MCF 10A (cell line): ENCODE data around the gene GMDS. TPM values are rescaled to one million over a fixed set of nuclear protein-coding genes. Genes with fewer than 3 reads are reported as not detected.

ENCODE experiments used
- BruUV-seq: library from RNA; stranded (reverse); fragments of 400-500 nt; replicated peaks from 2 replicates; lab custom pipeline; 2021; lab: Mats Ljungman, UMichigan
- CTCF ChIA-PET: fragments of 300-600 bp; sonication (Branson Sonifier 250); formaldehyde crosslinking; extraction: SDS; loops from one replicate; lab custom pipeline; 2021; ENCODE audit warnings: antibody characterized with exemption, inconsistent platforms; lab: Yijun Ruan, JAX
- POLR2A ChIA-PET: fragments of 300-600, 350-650 bp; sonication (Branson Sonifier 250); formaldehyde crosslinking; extraction: SDS; loops from one replicate; lab custom pipeline; 2020; ENCODE audit warnings: antibody characterized with exemption, inconsistent platforms; lab: Yijun Ruan, JAX
- DNase-seq: peaks from one replicate; pipeline ENCODE4 v3.0.0-alpha.2; 2018; ENCODE audit not compliant: unreplicated experiment
- H3K27ac Mint-ChIP-seq: one replicate; pipeline ENCODE4 v1.8.0; 2022; ENCODE audit warnings: mild to moderate bottlenecking, low read depth, mixed read lengths; ENCODE audit not compliant: unreplicated experiment
- H3K27me3 Mint-ChIP-seq: one replicate; pipeline ENCODE4 v1.8.0; 2022; ENCODE audit warnings: mixed read lengths; ENCODE audit not compliant: insufficient read depth, unreplicated experiment
- H3K36me3 Mint-ChIP-seq: one replicate; pipeline ENCODE4 v1.8.0; 2022; ENCODE audit warnings: mild to moderate bottlenecking, moderate library complexity, mixed read lengths; ENCODE audit not compliant: insufficient read depth, unreplicated experiment
- H3K4me1 Mint-ChIP-seq: one replicate; pipeline ENCODE4 v1.8.0; 2022; ENCODE audit warnings: mixed read lengths; ENCODE audit not compliant: insufficient read depth, unreplicated experiment
- H3K4me3 Mint-ChIP-seq: one replicate; pipeline ENCODE4 v1.8.0; 2022; ENCODE audit warnings: mild to moderate bottlenecking, moderate library complexity, mixed read lengths; ENCODE audit not compliant: unreplicated experiment
- H3K9me3 Mint-ChIP-seq: one replicate; pipeline ENCODE4 v1.8.0; 2022; ENCODE audit warnings: mixed read lengths; ENCODE audit not compliant: unreplicated experiment
- intact Hi-C: fragments of 100-400 bp; cut with micrococcal nuclease; formaldehyde crosslinking; loops from 2 replicates; pipeline ENCODE4 v1.14.1; 2022
- total RNA-seq: library from RNA; stranded (reverse); gene quantifications from 2 replicates; pipeline ENCODE4 v1.2.3, GENCODE V29; 2022
- TF ChIP-seq, protein P1 (sequence below): fragments of 200-600 bp; IDR thresholded peaks from one replicate; pipeline ENCODE4 v1.8.0; 2022; ENCODE audit warnings: antibody characterized with exemption, mild to moderate bottlenecking; ENCODE audit not compliant: unreplicated experiment

GMDS gene
- total RNA-seq, 1 experiment from 2014 or later, result 24.9 TPM

- intact Hi-C loops, result no loop called here
- TF ChIP-seq, protein P1, sequence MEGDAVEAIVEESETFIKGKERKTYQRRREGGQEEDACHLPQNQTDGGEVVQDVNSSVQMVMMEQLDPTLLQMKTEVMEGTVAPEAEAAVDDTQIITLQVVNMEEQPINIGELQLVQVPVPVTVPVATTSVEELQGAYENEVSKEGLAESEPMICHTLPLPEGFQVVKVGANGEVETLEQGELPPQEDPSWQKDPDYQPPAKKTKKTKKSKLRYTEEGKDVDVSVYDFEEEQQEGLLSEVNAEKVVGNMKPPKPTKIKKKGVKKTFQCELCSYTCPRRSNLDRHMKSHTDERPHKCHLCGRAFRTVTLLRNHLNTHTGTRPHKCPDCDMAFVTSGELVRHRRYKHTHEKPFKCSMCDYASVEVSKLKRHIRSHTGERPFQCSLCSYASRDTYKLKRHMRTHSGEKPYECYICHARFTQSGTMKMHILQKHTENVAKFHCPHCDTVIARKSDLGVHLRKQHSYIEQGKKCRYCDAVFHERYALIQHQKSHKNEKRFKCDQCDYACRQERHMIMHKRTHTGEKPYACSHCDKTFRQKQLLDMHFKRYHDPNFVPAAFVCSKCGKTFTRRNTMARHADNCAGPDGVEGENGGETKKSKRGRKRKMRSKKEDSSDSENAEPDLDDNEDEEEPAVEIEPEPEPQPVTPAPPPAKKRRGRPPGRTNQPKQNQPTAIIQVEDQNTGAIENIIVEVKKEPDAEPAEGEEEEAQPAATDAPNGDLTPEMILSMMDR, result no peak
Measured at GRCh38 chr6:1817033-1817761, 428.2 kb downstream of the GMDS start.

GRCh38 chr6:1815827-1816452 is 429.5 kb downstream of the GMDS start:
- no TSS peak for BruUV-seq
- TF ChIP-seq, protein P1, result no peak
- no peaks in the 10 kb centered on the region for H3K36me3 Mint-ChIP-seq
- peaks cover 5% of the 10 kb centered on the region for H3K4me1 Mint-ChIP-seq
- POLR2A ChIA-PET, result no interaction called here
- H3K27me3 Mint-ChIP-seq, result no peaks in the 10 kb centered on the region
- H3K4me3 Mint-ChIP-seq, result no peak overlapping the region
- CTCF ChIA-PET, result interaction anchor here (0.7 kb wide), 1 partner anchor 9 kb away, joined by 3 read pairs; no protein-coding TSS in a partner anchor
- H3K9me3 Mint-ChIP-seq, result no peaks in the 10 kb centered on the region
- intact Hi-C loops, result no loop called here
- H3K27ac Mint-ChIP-seq, result no peak overlapping the region
- DNase-seq, result no peak

More at GRCh38 chr6:1817033-1817761, 428.2 kb downstream of the GMDS start:
- H3K9me3 Mint-ChIP-seq, result no peaks in the 10 kb centered on the region
- no peaks in the 10 kb centered on the region for H3K36me3 Mint-ChIP-seq
- H3K4me3 Mint-ChIP-seq, result no peak overlapping the region
- H3K27me3 Mint-ChIP-seq, result no peaks in the 10 kb centered on the region
- DNase-seq, result no peak
- ChIA-PET CTCF (interaction anchor here (0.8 kb wide), 1 partner anchor 340 kb away, joined by 3 read pairs; no protein-coding TSS in a partner anchor), POLR2A (no interaction called here)
- H3K4me1 Mint-ChIP-seq, result peaks cover 5% of the 10 kb centered on the region
- no TSS peak for BruUV-seq
- no peak overlapping the region for H3K27ac Mint-ChIP-seq

- Mint-ChIP-seq H3K27ac (no peak overlapping the region), H3K4me3 (no peak overlapping the region), H3K27me3 (no peaks in the 10 kb centered on the region), H3K9me3 (no peaks in the 10 kb centered on the region), H3K4me1 (peaks cover 5% of the 10 kb centered on the region), H3K36me3 (no peaks in the 10 kb centered on the region)
- ChIA-PET POLR2A (no interaction called here), CTCF (no interaction called here)
- BruUV-seq, result no TSS peak
- TF ChIP-seq, protein P1, result no peak
- DNase-seq, result no peak
- intact Hi-C loops, result no loop called here
Measured at GRCh38 chr6:1814279-1814678, 431.1 kb downstream of the GMDS start.

DNA sequence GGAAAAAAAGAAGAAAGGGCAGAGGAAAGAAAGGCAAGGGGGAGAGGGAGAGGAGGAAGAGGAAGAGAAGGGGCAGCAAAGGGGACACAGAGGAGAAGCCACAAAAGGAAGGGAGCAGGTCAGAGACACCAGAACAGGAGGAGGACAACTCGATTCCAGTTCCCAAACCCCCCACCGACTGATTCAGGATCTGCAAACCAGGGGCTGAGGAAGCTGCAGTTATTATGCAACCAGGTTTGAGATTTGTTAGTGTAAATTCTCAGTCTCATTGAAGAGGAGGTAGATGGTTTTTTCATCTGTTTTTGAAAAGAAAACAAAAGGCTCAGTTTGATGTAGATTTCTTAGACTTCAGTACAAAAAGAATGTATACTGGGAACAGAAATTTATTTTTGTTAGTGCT is 432.9 kb downstream of the GMDS start:
- DNase-seq, result no peak
- ChIA-PET CTCF (no interaction called here), POLR2A (interaction anchor here (0.7 kb wide), 1 partner anchor 10 kb away, joined by 3 read pairs; no protein-coding TSS in a partner anchor)
- intact Hi-C loops, result no loop called here
- H3K4me1 Mint-ChIP-seq, result no peaks in the 10 kb centered on the region
- no peak overlapping the region for H3K4me3 Mint-ChIP-seq
- no peak overlapping the region for H3K27ac Mint-ChIP-seq
- H3K36me3 Mint-ChIP-seq, result no peaks in the 10 kb centered on the region
- TF ChIP-seq, protein P1, result no peak
- BruUV-seq, result no TSS peak
- H3K9me3 Mint-ChIP-seq, result no peaks in the 10 kb centered on the region
- H3K27me3 Mint-ChIP-seq, result no peaks in the 10 kb centered on the region
